Testis (tissue), 3 donors: Measurements from ENCODE around the gene HAT1. TPM values are rescaled to one million over a fixed set of nuclear protein-coding genes. Genes with fewer than 3 reads are reported as not detected.

Experiments
- DNase-seq: peaks from one replicate; pipeline ENCODE4 v3.0.0-alpha.2; 2019
- H3K27ac ChIP-seq, 2 donors: fragments of 200-600 bp; sonication (generic); one replicate each; pipeline ENCODE4 v1.5.1; 2019
- H3K27me3 ChIP-seq: fragments of 200-600 bp; sonication (generic); one replicate; pipeline ENCODE4 v1.5.1; 2019
- H3K36me3 ChIP-seq: fragments of 200-600 bp; sonication (generic); one replicate; pipeline ENCODE4 v1.5.1; 2017; ENCODE audit warnings: low read depth; ENCODE audit errors: missing control alignments
- H3K4me1 ChIP-seq: fragments of 200-600 bp; sonication (generic); one replicate; pipeline ENCODE4 v1.5.1; 2019
- H3K4me3 ChIP-seq, 2 donors: fragments of 200-600 bp; sonication (generic); one replicate each; pipeline ENCODE4 v1.5.1; 2017 to 2019
- H3K9me3 ChIP-seq: fragments of 200-600 bp; sonication (generic); one replicate; pipeline ENCODE4 v1.5.1; 2017
- POLR2A ChIP-seq: fragments of 450-650 bp; IDR thresholded peaks from one replicate; pipeline ENCODE4 v1.6.1; 2017; ENCODE audit warnings: antibody characterized with exemption, mild to moderate bottlenecking, moderate library complexity
- WGBS, 2 donors: methylation state at CpG; one replicate each; pipeline ENCODE4 v1.1.5; 2018; 5-methylcytosine and 5-hydroxymethylcytosine counted together
- intact Hi-C: fragments of 100-400 bp; cut with DNase I; formaldehyde crosslinking; loops from one replicate; pipeline ENCODE4 v1.15.1; 2023; ENCODE audit warnings: low total_unique reads
- polyA plus RNA-seq: library from polyadenylated mRNA; stranded (reverse); fragments of 350-450 nt; fragmentation: Illumina TruSeq; extraction: RNeasy Lipid Tissue Mini Kit (QIAGEN cat#74804); gene quantifications from one replicate; pipeline ENCODE4 v1.2.3, GENCODE V29; 2014; ENCODE audit warnings: low read depth, low replicate concordance; ENCODE audit not compliant: insufficient read depth
- total RNA-seq, 2 donors: library from RNA; depleted of rRNA; stranded (reverse); fragments of >200 nt; gene quantifications; one replicate each; pipeline ENCODE4 v1.2.3, GENCODE V29; 2016
- TF ChIP-seq, protein P1 (sequence below), 3 experiments: fragments of 450-650 bp in 2 of 3; fragments of 200-600 bp in 1 of 3; sonication (generic) in 1 of 3; IDR thresholded peaks; one replicate each; pipeline ENCODE4 v1.5.1; 2016 to 2019; ENCODE audit warnings: antibody characterized with exemption in 3 of 3, mild to moderate bottlenecking in 2 of 3, moderate library complexity in 1 of 3

Gene HAT1
- total and polyA plus RNA-seq, 3 donors from 2014 or later, result 34.5 to 46.3 (median 38.2) TPM

DNA sequence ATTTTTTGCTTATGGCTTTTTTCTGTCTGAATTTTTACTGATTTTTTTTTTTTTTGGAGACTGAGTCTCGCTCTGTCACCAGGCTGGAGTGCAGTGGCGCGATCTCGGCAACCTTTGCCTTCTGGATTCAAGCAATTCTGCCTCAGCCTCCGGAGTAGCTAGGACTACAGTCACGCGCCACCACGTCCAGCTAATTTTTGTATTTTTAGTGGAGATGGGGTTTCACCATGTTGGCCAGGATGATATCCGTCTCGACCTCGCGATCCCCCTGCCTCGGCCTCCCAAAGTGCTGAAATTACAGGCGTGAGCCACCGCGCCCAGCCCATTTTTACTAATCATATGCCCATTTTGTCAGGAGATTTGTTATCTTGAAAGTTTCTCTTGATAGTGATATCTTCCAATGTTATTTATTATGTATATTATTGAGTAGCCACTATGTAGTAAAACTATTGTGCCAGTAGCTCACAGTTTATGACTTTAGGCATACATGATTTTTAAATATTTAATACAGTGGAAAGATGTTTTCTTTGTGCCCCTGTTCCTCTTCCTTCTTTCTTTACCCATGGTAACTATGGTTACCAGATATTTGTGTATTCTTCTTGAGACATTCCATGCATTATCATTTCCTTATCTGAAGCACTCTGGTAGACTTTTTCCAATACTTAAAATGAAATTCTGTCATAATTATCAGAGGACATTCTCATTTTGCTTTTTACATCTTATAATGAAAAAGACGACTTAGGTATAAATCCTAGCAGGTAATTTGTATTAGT is 2.1 kb downstream of the HAT1 start:
- intact Hi-C loops, result no loop called here
- TF ChIP-seq POLR2A, result no peak
- TF ChIP-seq, protein P1, sequence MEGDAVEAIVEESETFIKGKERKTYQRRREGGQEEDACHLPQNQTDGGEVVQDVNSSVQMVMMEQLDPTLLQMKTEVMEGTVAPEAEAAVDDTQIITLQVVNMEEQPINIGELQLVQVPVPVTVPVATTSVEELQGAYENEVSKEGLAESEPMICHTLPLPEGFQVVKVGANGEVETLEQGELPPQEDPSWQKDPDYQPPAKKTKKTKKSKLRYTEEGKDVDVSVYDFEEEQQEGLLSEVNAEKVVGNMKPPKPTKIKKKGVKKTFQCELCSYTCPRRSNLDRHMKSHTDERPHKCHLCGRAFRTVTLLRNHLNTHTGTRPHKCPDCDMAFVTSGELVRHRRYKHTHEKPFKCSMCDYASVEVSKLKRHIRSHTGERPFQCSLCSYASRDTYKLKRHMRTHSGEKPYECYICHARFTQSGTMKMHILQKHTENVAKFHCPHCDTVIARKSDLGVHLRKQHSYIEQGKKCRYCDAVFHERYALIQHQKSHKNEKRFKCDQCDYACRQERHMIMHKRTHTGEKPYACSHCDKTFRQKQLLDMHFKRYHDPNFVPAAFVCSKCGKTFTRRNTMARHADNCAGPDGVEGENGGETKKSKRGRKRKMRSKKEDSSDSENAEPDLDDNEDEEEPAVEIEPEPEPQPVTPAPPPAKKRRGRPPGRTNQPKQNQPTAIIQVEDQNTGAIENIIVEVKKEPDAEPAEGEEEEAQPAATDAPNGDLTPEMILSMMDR (IDR thresholded peaks at IDR 0.05), result no peak
- no peak overlapping the region for H3K4me3 ChIP-seq
- H3K27me3 ChIP-seq, result no peaks in the 10 kb centered on the region
- 68 to 78% methylated on average over 17 of the region's 17 CpGs for WGBS, 2 donors
- no peak for DNase-seq
- H3K27ac ChIP-seq, result no peak overlapping the region
- no peaks in the 10 kb centered on the region for H3K9me3 ChIP-seq
- H3K36me3 ChIP-seq, result no peaks in the 10 kb centered on the region
- peaks cover 10% of the 10 kb centered on the region for H3K4me1 ChIP-seq

DNA sequence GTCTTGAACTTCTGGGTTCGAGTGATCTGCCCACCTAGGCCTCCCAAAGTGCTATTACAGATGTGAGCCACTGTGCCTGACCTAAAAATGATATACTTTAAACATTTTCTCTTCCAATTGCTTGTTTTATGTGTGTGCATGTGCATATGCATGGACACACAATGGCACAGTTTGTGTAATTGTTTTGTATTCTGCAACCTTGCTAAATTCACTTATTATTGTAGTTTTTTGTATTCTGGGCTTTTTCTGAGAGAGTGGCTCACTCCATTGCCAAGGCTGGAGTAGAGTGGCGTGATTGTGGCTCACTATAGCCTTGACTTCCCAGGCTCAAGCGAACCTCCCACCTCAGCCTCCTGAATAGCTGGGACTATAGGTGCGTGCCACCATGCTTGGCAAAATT is 8.1 kb downstream of the HAT1 start:
- TF ChIP-seq, protein P1 (IDR thresholded peaks at IDR 0.05), result no peak
- TF ChIP-seq POLR2A, result no peak
- Histone ChIP-seq H3K9me3 (no peaks in the 10 kb centered on the region), H3K36me3 (no peaks in the 10 kb centered on the region), H3K27ac (no peak overlapping the region), H3K27me3 (no peaks in the 10 kb centered on the region), H3K4me3 (no peak overlapping the region), H3K4me1 (no peaks in the 10 kb centered on the region)
- no peak for DNase-seq
- whole genome bisulfite sequencing, 2 donors, result 97 to 98% methylated on average over 4 of the region's 4 CpGs
- intact Hi-C loops, result no loop called here

DNA sequence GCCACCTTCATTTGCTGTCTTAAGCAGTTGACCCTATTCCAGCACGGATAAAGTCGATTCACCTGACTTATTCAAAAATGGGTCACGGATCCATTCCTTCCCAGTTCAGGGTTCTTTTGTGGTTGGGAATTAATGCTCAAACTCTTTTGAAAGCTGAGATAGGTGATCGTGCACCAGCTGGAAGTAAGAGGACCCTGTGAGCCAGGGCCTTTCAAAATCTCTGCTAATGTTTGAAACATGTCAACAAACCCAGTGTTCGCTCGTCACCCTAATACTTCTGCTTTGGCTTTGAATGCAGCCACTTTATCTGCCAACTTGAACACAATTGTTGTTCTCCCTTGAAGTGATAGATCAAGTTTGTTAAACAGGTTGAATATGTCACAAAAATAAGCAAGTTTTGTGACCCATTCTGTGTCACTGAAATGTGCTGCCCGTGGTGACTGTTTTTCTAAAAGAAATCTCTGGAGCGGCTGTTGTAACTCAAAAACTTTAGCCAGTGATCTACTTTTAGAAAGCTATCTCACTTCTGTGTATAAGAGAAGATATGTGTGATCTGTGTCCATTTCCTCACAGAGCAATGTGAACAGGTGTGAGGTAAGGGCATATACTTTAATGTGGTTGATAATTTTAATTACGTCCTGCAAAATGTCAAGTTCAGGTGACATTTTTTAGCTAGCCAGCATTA is 16.9 kb downstream of the HAT1 start:
- Histone ChIP-seq H3K36me3 (no peaks in the 10 kb centered on the region), H3K4me3 (no peak overlapping the region), H3K4me1 (no peaks in the 10 kb centered on the region), H3K27me3 (no peaks in the 10 kb centered on the region), H3K9me3 (no peaks in the 10 kb centered on the region), H3K27ac (no peak overlapping the region)
- WGBS, 2 donors, result 92 to 94% methylated on average over 9 of the region's 9 CpGs
- intact Hi-C loops, result no loop called here
- no peak for TF ChIP-seq POLR2A
- TF ChIP-seq, protein P1 (IDR thresholded peaks at IDR 0.05), result no peak
- no peak for DNase-seq

DNA sequence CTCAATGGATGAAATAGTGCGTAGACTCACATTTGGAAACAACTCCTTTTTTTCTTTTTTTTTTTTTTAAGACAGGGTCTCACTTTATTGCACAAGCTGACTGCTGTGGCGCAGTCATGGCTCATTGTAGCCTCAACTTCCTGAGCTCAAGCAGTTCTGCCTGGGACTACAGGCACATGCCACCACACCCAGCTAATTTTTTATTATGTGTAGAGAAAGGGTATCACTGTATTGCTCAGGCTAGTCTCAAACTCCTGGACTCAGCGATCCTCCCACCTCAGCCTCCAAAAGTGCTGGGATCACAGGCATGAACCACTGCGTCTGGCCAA is 17.4 kb downstream of the HAT1 start:
- H3K4me3 ChIP-seq, result no peak overlapping the region
- WGBS, 2 donors, result 83 to 94% methylated on average over 4 of the region's 4 CpGs
- DNase-seq, result no peak
- no peaks in the 10 kb centered on the region for H3K36me3 ChIP-seq
- H3K27me3 ChIP-seq, result no peaks in the 10 kb centered on the region
- H3K9me3 ChIP-seq, result no peaks in the 10 kb centered on the region
- TF ChIP-seq, protein P1 (IDR thresholded peaks at IDR 0.05), result no peak
- TF ChIP-seq POLR2A, result no peak
- intact Hi-C loops, result no loop called here
- H3K27ac ChIP-seq, result no peak overlapping the region
- no peaks in the 10 kb centered on the region for H3K4me1 ChIP-seq
